HG03558 (cell line): ENCODE data around the gene CACNA2D4.

ENCODE experiments used
- ATAC-seq: cut with Tn5 transposase; IDR thresholded peaks from one replicate; pipeline ENCODE4 v1.9.1; 2021; ENCODE audit warnings: moderate number of reproducible peaks; ENCODE audit not compliant: unreplicated experiment; ENCODE audit errors: extremely low read depth

The CACNA2D4 gene

GRCh38 chr12:1873531-1874510 lies 44.6 kb downstream of the CACNA2D4 start:
- ATAC-seq: no peak

DNA sequence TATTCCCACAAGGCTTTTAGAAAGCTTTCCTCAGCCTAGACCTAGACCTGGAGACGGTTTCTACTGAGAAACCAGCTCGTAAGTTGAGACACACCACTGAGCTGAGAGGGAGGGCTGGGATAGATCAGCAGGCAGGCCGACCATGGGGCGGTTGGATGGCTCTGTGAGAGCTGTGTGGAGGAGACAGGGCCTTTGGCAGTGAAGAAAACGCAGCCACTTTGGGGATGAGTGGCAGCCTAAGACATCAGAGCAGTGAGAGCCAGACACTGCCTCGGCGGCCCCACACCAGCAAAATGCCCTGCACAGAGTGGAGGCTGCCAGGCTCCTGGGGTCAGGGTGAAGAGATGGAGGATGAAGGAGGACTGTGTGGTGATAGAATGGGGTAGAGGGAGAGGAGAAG lies 46.0 kb downstream of the CACNA2D4 start:
- no peak for ATAC-seq

GRCh38 chr12:1872001-1872400 lies 46.5 kb downstream of the CACNA2D4 start:
- ATAC-seq: no peak

- ATAC-seq: no peak
Measured at GRCh38 chr12:1870998-1871917, 47.2 kb downstream of the CACNA2D4 start.

- no peak for ATAC-seq
Measured at GRCh38 chr12:1870086-1870485, 48.4 kb downstream of the CACNA2D4 start.

DNA sequence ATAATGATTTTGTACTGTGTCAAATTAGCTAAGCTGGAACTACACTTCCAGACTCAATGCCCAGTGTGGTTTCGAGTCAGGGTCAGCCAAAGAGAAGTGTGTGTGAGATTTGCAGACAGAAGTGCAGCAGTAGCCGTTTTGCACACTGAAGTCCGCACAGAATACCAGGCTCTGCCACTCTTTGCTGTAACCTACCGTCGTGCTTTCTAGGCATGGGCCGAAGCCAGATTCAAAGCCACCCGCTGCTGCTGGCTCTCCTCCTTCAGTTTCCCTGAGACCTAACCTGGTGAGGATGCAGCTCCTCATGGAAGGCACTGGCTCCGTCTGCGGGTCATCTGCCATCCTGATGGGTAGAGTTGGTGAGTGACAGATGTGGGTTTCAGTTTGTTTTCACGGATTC lies 49.3 kb downstream of the CACNA2D4 start:
- no peak for ATAC-seq

GRCh38 chr12:1865284-1865866 lies 53.1 kb downstream of the CACNA2D4 start:
- no peak for ATAC-seq

DNA sequence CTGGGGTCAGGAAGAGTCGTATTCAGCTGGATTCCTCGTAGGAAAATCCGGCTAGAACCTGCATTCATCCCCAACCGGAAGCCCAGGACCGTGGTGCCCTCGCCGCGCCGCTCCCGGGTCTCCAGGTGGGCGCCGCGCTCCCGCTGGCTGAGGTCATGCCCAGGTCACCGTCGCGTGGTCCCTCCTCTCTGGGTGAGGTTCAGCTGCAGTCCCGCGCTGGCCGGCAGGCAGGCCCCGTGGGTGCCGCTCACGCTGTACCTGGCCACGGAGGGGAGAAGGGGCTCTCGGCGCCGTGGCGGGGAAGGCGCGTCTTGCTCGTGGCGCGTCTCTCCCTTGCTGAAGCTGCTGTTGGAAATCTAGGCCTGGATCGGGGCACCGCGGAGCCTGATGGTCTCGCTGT lies 53.6 kb downstream of the CACNA2D4 start:
- no peak for ATAC-seq

DNA sequence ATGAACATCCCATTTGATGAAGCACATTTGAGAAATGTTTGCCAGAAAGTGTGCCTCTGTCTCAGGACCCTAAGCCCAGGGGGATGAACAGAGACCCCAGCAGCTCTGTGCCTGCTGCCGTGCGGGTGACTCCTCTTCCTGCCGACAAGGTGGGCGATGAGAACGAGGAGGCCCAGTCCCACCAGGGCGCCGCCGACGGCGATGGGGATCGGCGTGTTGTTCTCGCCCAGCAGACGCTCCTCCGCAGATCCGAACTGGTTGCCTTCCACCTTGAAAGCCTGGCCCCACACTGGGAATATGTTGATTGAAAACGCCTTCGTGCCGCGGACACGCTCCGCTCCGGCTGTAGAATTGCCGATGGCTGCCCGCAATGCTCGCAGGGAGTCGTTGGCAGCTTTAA lies 54.0 kb downstream of the CACNA2D4 start:
- ATAC-seq: no peak

DNA sequence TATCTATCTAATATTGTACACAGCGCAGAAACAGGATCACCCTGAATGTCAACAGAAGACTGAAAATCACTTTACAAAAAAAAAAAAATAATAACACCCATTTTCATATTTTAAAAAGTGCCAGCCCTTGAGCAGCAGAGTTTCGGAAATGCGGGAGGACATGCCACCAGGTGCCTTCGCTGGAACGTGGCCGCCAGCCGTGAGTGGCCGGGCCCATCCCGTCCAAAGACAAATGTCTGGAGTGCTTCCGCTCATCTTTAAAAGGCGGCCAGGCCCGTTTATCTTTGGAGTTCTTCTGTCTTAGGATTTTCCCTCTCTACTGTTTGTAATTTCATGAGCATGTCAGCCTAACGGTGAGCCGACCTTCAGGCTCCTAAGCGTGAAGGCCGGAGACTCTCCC lies 54.6 kb downstream of the CACNA2D4 start:
- no peak for ATAC-seq

DNA sequence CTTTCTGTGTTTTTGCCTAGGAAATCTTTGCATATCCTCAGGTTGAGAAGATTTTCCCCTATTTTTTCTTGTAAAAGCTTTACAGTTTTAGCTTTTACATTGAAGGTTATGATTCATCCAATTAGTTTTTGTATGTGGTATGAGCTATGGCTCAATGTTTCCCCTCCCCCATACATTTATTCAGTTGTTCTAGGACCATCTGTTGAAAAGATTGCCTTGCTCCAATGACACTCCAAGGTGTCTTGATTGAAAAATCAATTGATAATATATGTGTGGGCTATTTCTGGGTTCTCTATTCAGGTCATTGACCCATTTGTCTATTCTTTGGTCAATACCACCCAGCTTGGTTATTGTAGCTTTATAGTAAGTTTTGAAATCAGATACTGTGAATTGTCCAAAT lies 55.5 kb downstream of the CACNA2D4 start:
- no peak for ATAC-seq

GRCh38 chr12:1859643-1860042 lies 58.8 kb downstream of the CACNA2D4 start:
- ATAC-seq: no peak

DNA sequence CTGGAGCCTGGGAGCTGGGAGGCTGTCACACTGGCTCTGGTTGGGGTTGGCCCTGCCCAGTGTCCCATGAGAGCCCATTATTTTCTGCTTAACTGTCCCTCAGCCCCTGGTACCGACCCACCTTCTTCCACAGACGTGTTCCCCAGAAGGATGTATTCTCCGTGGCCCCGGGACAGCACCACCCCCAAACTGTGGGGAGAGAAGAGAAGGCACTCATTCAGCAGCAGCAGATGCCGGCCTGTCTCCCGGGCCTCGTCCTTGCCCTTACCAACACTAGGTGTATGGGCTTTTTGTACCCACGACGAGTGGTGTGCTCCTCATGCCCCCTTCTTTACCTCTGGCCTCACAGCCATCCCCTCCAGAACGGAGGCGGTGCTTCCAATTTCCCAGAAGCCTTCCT lies 60.0 kb downstream of the CACNA2D4 start:
- ATAC-seq: no peak

GRCh38 chr12:1857821-1858220 lies 60.6 kb downstream of the CACNA2D4 start:
- ATAC-seq: no peak

- no peak for ATAC-seq
Measured at GRCh38 chr12:1857086-1857485, 61.4 kb downstream of the CACNA2D4 start.

DNA sequence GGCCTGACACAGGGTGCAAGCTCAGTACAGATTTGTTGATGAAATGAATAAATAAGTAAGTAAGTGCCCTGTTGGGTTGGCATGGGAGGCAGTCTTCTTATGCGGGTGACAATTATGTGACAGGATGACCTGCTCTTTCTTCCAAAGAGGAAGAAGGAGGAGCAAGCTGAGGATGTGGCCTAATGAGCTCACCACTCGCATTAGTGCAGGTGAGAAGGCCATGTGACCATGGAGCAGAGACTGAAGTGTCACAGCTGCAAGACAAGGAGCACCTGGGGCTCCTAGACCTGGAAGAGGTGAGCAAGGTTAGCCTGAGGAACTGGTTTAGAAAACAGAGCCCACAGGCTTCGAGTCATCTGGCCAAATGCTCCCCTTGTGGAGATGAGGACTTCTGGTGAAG lies 63.2 kb downstream of the CACNA2D4 start:
- no peak for ATAC-seq

DNA sequence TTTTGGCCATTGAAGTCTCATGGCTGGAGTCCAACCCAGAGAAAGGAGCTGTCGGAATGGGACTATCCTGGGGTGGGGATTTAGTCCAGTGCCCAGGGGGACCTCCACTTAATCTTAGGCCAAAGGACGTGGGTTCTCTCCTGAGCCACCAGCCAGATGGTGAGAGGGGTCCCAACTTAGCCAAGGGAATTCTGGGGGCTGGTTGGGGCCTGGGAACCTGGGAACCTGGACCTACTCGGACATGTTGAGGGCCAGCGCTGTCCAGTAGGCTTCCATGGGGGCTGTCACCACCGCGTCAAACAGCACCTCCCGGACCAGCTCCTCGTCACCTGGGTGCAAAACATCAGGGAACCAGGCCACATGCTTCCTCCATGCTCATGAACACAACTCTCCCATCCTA lies 64.7 kb downstream of the CACNA2D4 start:
- no peak for ATAC-seq

- no peak for ATAC-seq
Measured at GRCh38 chr12:1852076-1852475, 66.4 kb downstream of the CACNA2D4 start.

DNA sequence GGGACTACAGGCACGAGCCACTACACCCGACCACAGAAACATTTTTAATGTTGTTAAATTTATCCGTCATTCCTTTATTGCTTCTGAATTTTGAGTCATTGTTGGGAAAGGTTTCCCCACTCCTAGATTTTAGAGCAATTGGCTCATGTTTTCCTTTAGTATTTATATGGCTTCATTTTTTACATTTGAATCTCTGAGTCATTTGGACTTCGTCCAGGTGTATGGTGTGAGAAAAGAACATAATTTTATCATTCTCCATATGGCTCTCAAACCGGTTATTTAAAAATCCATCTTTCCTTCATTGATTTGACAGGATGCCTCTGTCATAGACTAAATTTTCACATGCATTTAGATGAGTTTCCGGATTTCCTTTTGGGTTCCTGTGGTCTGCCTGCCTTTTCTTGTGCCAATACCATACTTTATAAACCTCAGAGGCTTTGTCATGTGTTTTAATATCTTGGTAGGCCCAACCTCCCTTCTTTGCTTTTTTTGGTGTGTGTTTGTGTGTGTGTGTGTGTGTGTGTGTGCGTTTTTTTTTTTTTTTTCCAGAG lies 67.2 kb downstream of the CACNA2D4 start:
- ATAC-seq: no peak

GRCh38 chr12:1848745-1849144 lies 69.7 kb downstream of the CACNA2D4 start:
- ATAC-seq: no peak
